ENCODE data around the gene NDST4. TPM values are rescaled to one million over a fixed set of nuclear protein-coding genes. Genes with fewer than 3 reads are reported as not detected.

The NDST4 gene
- total RNA-seq, 1 donor from 2014 or later = not detected

DNA sequence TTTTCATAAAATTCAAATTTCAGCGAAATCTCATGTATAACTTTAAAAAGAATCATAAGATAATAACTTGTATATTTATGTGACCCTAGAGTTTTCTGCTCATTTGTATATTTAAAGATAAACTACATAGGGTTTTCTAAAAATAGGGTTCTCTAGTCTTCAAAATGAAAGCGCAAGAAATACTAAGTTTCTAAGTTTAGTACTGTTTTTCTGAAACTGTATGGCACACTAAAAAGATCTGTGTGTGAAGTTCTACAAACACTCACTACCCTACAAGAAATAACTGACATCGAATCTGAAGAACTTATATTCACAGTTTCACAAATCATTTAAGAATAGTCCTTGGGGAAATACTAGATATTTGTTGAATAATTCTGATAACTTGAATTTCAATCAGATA is 38.7 kb upstream of the NDST4 start:
- DNase-seq = no peak
- Histone ChIP-seq H3K4me3 (no peak overlapping the region), H3K4me1 (no peaks in the 10 kb centered on the region), H3K27ac (no peak overlapping the region), H3K36me3 (no peaks in the 10 kb centered on the region), H3K9me3 (no peaks in the 10 kb centered on the region), H3K27me3 (ENCODE audit: low read depth) (no peaks in the 10 kb centered on the region)
- intact Hi-C loops (cut with DNase I) = no loop called here
- TF ChIP-seq, protein P1, sequence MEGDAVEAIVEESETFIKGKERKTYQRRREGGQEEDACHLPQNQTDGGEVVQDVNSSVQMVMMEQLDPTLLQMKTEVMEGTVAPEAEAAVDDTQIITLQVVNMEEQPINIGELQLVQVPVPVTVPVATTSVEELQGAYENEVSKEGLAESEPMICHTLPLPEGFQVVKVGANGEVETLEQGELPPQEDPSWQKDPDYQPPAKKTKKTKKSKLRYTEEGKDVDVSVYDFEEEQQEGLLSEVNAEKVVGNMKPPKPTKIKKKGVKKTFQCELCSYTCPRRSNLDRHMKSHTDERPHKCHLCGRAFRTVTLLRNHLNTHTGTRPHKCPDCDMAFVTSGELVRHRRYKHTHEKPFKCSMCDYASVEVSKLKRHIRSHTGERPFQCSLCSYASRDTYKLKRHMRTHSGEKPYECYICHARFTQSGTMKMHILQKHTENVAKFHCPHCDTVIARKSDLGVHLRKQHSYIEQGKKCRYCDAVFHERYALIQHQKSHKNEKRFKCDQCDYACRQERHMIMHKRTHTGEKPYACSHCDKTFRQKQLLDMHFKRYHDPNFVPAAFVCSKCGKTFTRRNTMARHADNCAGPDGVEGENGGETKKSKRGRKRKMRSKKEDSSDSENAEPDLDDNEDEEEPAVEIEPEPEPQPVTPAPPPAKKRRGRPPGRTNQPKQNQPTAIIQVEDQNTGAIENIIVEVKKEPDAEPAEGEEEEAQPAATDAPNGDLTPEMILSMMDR (IDR thresholded peaks at IDR 0.05) = no peak
- no peak for ATAC-seq

DNA sequence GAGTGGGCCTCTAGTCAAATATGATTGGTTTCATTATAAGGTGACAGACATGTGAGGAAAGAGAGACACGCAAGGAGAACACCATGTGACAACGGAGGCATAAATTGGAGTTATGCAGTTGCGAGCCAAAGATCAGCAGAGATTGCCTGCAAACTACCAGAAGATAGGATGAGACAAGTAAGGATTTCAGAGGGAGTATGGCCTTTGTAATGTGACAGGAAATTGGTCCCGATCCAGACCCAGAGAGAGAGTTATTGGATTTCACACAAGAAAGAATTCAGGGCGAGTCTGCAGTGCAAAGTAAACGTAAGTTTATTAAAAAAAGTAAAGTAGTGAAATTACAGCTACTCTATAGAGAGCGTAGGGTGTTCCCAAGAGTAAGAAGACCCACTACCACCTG is 35.7 kb upstream of the NDST4 start:
- DNase-seq = no peak
- Histone ChIP-seq H3K27ac (no peak overlapping the region), H3K9me3 (no peaks in the 10 kb centered on the region), H3K36me3 (no peaks in the 10 kb centered on the region), H3K4me3 (no peak overlapping the region), H3K27me3 (ENCODE audit: low read depth) (no peaks in the 10 kb centered on the region), H3K4me1 (no peaks in the 10 kb centered on the region)
- intact Hi-C loops (cut with DNase I) = no loop called here
- TF ChIP-seq, protein P1 (IDR thresholded peaks at IDR 0.05) = no peak
- ATAC-seq = no peak

DNA sequence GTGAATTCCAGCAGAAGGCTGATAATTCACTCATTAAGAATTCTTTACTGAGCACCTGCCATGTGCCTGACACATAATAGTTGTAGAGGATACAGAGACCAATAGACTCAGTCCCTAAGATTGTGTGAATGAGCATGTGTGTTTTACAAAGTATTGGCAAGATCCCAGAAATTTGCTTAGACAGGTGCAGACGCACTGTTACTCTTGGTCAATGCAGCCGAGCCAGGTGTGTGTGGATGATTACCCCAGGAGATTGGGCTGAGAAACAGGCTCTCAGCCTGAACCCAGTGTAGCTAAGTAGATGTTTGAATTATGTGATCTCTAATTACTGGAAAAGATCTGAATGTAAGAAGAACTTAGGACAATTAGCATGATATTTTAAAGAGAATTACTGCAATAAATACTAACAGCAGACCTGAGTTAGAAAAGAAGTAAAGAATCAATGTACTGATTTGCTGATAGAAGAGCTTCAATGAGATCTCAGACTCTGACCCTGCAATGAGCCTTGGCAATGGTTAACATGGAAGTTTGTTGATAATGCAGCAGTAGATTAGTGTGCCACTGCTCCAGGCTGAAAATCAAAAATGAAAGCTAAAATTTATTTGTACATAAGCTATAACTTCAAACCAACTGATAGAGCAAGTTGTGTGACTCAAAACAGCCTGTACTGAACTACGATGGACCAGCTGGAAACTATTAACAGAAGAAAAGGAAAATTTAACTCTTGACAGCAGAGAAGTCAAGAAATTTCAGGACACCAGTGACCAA is 32.2 kb upstream of the NDST4 start:
- TF ChIP-seq, protein P1 (IDR thresholded peaks at IDR 0.05) = no peak
- H3K9me3 ChIP-seq = no peaks in the 10 kb centered on the region
- no peak for DNase-seq
- ATAC-seq = no peak
- no peak overlapping the region for H3K4me3 ChIP-seq
- H3K4me1 ChIP-seq = no peaks in the 10 kb centered on the region
- no peaks in the 10 kb centered on the region for H3K36me3 ChIP-seq
- intact Hi-C loops (cut with DNase I) = no loop called here
- no peak overlapping the region for H3K27ac ChIP-seq
- H3K27me3 ChIP-seq (ENCODE audit: low read depth) = no peaks in the 10 kb centered on the region

DNA sequence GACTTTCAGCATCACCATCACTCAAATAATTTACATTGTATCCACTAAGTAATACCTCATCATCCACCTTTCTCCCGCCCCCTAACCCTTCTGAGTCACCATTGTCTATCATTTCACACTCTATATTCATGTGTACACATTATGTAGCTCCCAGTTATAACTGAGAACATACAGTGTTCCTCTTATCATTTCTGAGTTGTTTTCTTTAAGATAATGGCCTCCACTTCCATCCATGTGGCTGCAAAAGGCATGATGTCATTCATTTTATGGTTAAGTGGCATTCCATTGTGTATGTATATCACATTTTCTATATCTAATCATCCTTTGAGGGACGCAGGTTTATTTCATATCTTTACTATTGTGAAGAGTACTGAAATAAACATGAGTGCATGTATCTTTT is 14.6 kb upstream of the NDST4 start:
- intact Hi-C loops (cut with DNase I) = no loop called here
- no peak for DNase-seq
- Histone ChIP-seq H3K9me3 (no peaks in the 10 kb centered on the region), H3K4me3 (no peak overlapping the region), H3K27me3 (ENCODE audit: low read depth) (no peaks in the 10 kb centered on the region), H3K4me1 (no peaks in the 10 kb centered on the region), H3K27ac (no peak overlapping the region), H3K36me3 (no peaks in the 10 kb centered on the region)
- TF ChIP-seq, protein P1 (IDR thresholded peaks at IDR 0.05) = no peak
- no peak for ATAC-seq

DNA sequence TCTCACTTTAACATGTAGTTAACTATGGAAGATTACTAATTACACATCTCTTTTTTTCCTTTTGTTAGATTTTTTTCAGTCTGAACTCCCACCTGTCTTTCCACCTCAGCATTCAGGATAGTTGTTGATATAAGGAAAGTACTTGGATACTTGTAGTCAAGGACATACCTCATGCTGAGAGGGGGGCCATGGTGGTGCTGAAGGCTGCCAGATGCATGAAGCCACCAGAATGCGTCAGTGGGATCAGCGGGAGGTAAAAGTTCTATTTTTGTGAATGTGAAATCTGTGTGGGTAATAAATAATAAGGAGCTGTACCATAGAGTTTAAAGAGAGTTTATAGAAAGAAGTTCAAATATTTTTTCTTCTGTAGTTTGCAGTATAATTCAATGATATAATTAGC is 13.1 kb upstream of the NDST4 start:
- H3K36me3 ChIP-seq = no peaks in the 10 kb centered on the region
- H3K27me3 ChIP-seq (ENCODE audit: low read depth) = no peaks in the 10 kb centered on the region
- TF ChIP-seq, protein P1 (IDR thresholded peaks at IDR 0.05) = no peak
- DNase-seq (no peak), ATAC-seq (no peak)
- H3K4me3 ChIP-seq = no peak overlapping the region
- no peaks in the 10 kb centered on the region for H3K9me3 ChIP-seq
- intact Hi-C loops (cut with DNase I) = no loop called here
- no peaks in the 10 kb centered on the region for H3K4me1 ChIP-seq
- no peak overlapping the region for H3K27ac ChIP-seq

All from lower lobe of right lung (tissue), 2 donors.